Activated CD4-positive, alpha-beta memory T cell treated with anti-CD3 and anti-CD28 coated beads for 36 hours (primary cell): ENCODE measurements around the gene GPX8. TPM values are rescaled to one million over a fixed set of nuclear protein-coding genes. Genes with fewer than 3 reads are reported as not detected.

ENCODE experiments used
- CTCF ChIA-PET: fragments of 350-600 bp; sonication (Branson Sonifier 250); formaldehyde crosslinking; loops from one replicate; lab custom pipeline; 2021; ENCODE audit warnings: antibody characterized with exemption, inconsistent platforms; lab: Charles Lee
- POLR2A ChIA-PET: fragments of 350-600 bp; sonication (Branson Sonifier 250); formaldehyde crosslinking; loops from one replicate; lab custom pipeline; 2021; ENCODE audit warnings: antibody characterized with exemption; lab: Charles Lee
- DNase-seq: peaks from one replicate; pipeline ENCODE4 v3.0.0-alpha.2; 2020
- H3K27ac Mint-ChIP-seq: one replicate; pipeline ENCODE4 v1.8.0; 2021; ENCODE audit warnings: mixed read lengths
- H3K27me3 Mint-ChIP-seq: one replicate; pipeline ENCODE4 v1.8.0; 2021; ENCODE audit warnings: mixed read lengths
- H3K36me3 Mint-ChIP-seq: one replicate; pipeline ENCODE4 v1.8.0; 2021; ENCODE audit warnings: mixed read lengths
- H3K4me1 Mint-ChIP-seq: one replicate; pipeline ENCODE4 v1.8.0; 2021; ENCODE audit warnings: low read depth, mixed read lengths
- H3K4me3 Mint-ChIP-seq: one replicate; pipeline ENCODE4 v1.8.0; 2021; ENCODE audit warnings: mild to moderate bottlenecking, mixed read lengths
- H3K9me3 Mint-ChIP-seq: one replicate; pipeline ENCODE4 v1.8.0; 2021; ENCODE audit warnings: mixed read lengths
- intact Hi-C: fragments of 100-400 bp; cut with micrococcal nuclease; formaldehyde crosslinking; loops from one replicate; pipeline ENCODE4 v1.15.1; 2023
- total RNA-seq, 2 experiments: library from RNA; stranded (reverse); gene quantifications; one replicate each; pipeline ENCODE4 v1.2.3, GENCODE V29; 2021

Gene GPX8
- total RNA-seq, 2 experiments from 2014 or later = not detected

GRCh38 chr5:55173687-55174230 is 13.8 kb downstream of the GPX8 start:
- intact Hi-C loops = loop anchor here (1.0 to 10.0 kb wide), 5 partner anchors 60 to 1664 kb away; partner anchors contain the start of genes CCNO, DHX29 and MTREX
- Mint-ChIP-seq H3K27me3 (peaks cover 58% of the 10 kb centered on the region), H3K27ac (no peak overlapping the region), H3K4me1 (peaks cover 42% of the 10 kb centered on the region), H3K4me3 (peak overlapping the region; percentile 74), H3K9me3 (no peaks in the 10 kb centered on the region), H3K36me3 (no peaks in the 10 kb centered on the region)
- CTCF ChIA-PET = interaction anchor here (1.0 to 3.2 kb wide), 2 partner anchors 58 to 134 kb away, joined by 3 to 22 read pairs; partner anchors contain the start of genes CCNO, DHX29 and MTREX
- DNase-seq = no peak
- POLR2A ChIA-PET = interaction anchor here (1.2 kb wide), 1 partner anchor 133 kb away, joined by 6 read pairs; the partner anchor contains the start of genes DHX29 and MTREX

- POLR2A ChIA-PET = no interaction called here
- intact Hi-C loops = loop anchor here (10.0 kb wide), 1 partner anchor 749 kb away; no protein-coding TSS in a partner anchor
Observed at GRCh38 chr5:55175781-55176175, 15.8 kb downstream of the GPX8 start.

GRCh38 chr5:55176176-55176818 is 16.3 kb downstream of the GPX8 start:
- Mint-ChIP-seq H3K27me3 (peaks cover 66% of the 10 kb centered on the region), H3K4me3 (peak overlapping the region; percentile 50), H3K27ac (no peak overlapping the region), H3K9me3 (no peaks in the 10 kb centered on the region), H3K36me3 (no peaks in the 10 kb centered on the region), H3K4me1 (peaks cover 38% of the 10 kb centered on the region)
- ChIA-PET CTCF (interaction anchor here (0.8 to 2.0 kb wide), 5 partner anchors 9 to 516 kb away, joined by 3 to 4 read pairs (median 3); no protein-coding TSS in a partner anchor), POLR2A (interaction anchor here (1.0 kb wide), 1 partner anchor 15 kb away, joined by 3 read pairs; no protein-coding TSS in a partner anchor)
- intact Hi-C loops = loop anchor here (10.0 kb wide), 1 partner anchor 749 kb away; no protein-coding TSS in a partner anchor
- DNase-seq = peak; percentile 46

More at GRCh38 chr5:55175781-55176175, 15.8 kb downstream of the GPX8 start:
- no peak overlapping the region for H3K27ac Mint-ChIP-seq
- H3K36me3 Mint-ChIP-seq = no peaks in the 10 kb centered on the region
- H3K4me3 Mint-ChIP-seq = peak overlapping the region; percentile 50
- peaks cover 38% of the 10 kb centered on the region for H3K4me1 Mint-ChIP-seq
- peaks cover 63% of the 10 kb centered on the region for H3K27me3 Mint-ChIP-seq
- no peak for DNase-seq
- CTCF ChIA-PET = interaction anchor here (0.8 to 2.0 kb wide), 4 partner anchors 10 to 516 kb away, joined by 3 to 4 read pairs (median 3); no protein-coding TSS in a partner anchor
- no peaks in the 10 kb centered on the region for H3K9me3 Mint-ChIP-seq

GRCh38 chr5:55177078-55177477 is 17.1 kb downstream of the GPX8 start:
- intact Hi-C loops = loop anchor here (10.0 kb wide), 1 partner anchor 748 kb away; no protein-coding TSS in a partner anchor
- no peak for DNase-seq
- POLR2A ChIA-PET = interaction anchor here (1.0 kb wide), 1 partner anchor 14 kb away, joined by 3 read pairs; no protein-coding TSS in a partner anchor
- Mint-ChIP-seq H3K27me3 (peaks cover 71% of the 10 kb centered on the region), H3K27ac (no peak overlapping the region), H3K36me3 (no peaks in the 10 kb centered on the region), H3K9me3 (no peaks in the 10 kb centered on the region), H3K4me3 (no peak overlapping the region), H3K4me1 (peaks cover 37% of the 10 kb centered on the region)
- CTCF ChIA-PET = interaction anchor here (0.9 to 1.8 kb wide), 4 partner anchors 12 to 271 kb away, joined by 3 to 4 read pairs (median 4); no protein-coding TSS in a partner anchor

- Mint-ChIP-seq H3K4me3 (no peak overlapping the region), H3K4me1 (peaks cover 18% of the 10 kb centered on the region), H3K9me3 (no peaks in the 10 kb centered on the region), H3K36me3 (no peaks in the 10 kb centered on the region), H3K27ac (no peak overlapping the region), H3K27me3 (peaks cover 58% of the 10 kb centered on the region)
- intact Hi-C loops = no loop called here
- POLR2A ChIA-PET = no interaction called here
- CTCF ChIA-PET = no interaction called here
- no peak for DNase-seq
Observed at GRCh38 chr5:55180016-55180415, 20.0 kb downstream of the GPX8 start.

GRCh38 chr5:55187370-55187769 is 27.4 kb downstream of the GPX8 start:
- no peak for DNase-seq
- ChIA-PET POLR2A (no interaction called here), CTCF (interaction anchor here (0.9 to 1.4 kb wide), 3 partner anchors 9 to 16 kb away, joined by 3 to 5 read pairs (median 3); no protein-coding TSS in a partner anchor)
- no peaks in the 10 kb centered on the region for H3K36me3 Mint-ChIP-seq
- no peaks in the 10 kb centered on the region for H3K4me1 Mint-ChIP-seq
- no peak overlapping the region for H3K27ac Mint-ChIP-seq
- intact Hi-C loops = no loop called here
- H3K27me3 Mint-ChIP-seq = peaks cover 38% of the 10 kb centered on the region
- H3K9me3 Mint-ChIP-seq = no peaks in the 10 kb centered on the region
- no peak overlapping the region for H3K4me3 Mint-ChIP-seq

- DNase-seq = no peak
- ChIA-PET CTCF (interaction anchor here (0.6 to 1.4 kb wide), 3 partner anchors 11 to 446 kb away, joined by 3 to 5 read pairs (median 3); no protein-coding TSS in a partner anchor), POLR2A (no interaction called here)
- intact Hi-C loops = no loop called here
- Mint-ChIP-seq H3K4me3 (no peak overlapping the region), H3K27me3 (peaks cover 43% of the 10 kb centered on the region), H3K36me3 (no peaks in the 10 kb centered on the region), H3K27ac (no peak overlapping the region), H3K9me3 (no peaks in the 10 kb centered on the region), H3K4me1 (no peaks in the 10 kb centered on the region)
Observed at GRCh38 chr5:55188656-55189540, 28.9 kb downstream of the GPX8 start.

- Mint-ChIP-seq H3K36me3 (no peaks in the 10 kb centered on the region), H3K4me1 (no peaks in the 10 kb centered on the region), H3K27me3 (peaks cover 40% of the 10 kb centered on the region), H3K9me3 (no peaks in the 10 kb centered on the region), H3K27ac (no peak overlapping the region), H3K4me3 (no peak overlapping the region)
- CTCF ChIA-PET = interaction anchor here (1.0 kb wide), 1 partner anchor 19 kb away, joined by 3 read pairs; no protein-coding TSS in a partner anchor
- POLR2A ChIA-PET = interaction anchor here (1.2 kb wide), 1 partner anchor 15 kb away, joined by 3 read pairs; no protein-coding TSS in a partner anchor
- no peak for DNase-seq
- intact Hi-C loops = no loop called here
Observed at GRCh38 chr5:55191165-55191564, 31.2 kb downstream of the GPX8 start.

- no peak overlapping the region for H3K4me3 Mint-ChIP-seq
Observed at GRCh38 chr5:55205001-55205400, 45.0 kb downstream of the GPX8 start.

GRCh38 chr5:55211184-55211874 is 51.4 kb downstream of the GPX8 start:
- CTCF ChIA-PET = no interaction called here
- intact Hi-C loops = no loop called here
- Mint-ChIP-seq H3K27ac (no peak overlapping the region), H3K4me1 (no peaks in the 10 kb centered on the region), H3K36me3 (no peaks in the 10 kb centered on the region), H3K27me3 (peaks cover 9% of the 10 kb centered on the region), H3K9me3 (no peaks in the 10 kb centered on the region), H3K4me3 (no peak overlapping the region)
- POLR2A ChIA-PET = no interaction called here
- no peak for DNase-seq

More at GRCh38 chr5:55205001-55205400, 45.0 kb downstream of the GPX8 start:
- no peaks in the 10 kb centered on the region for H3K9me3 Mint-ChIP-seq
- peaks cover 2% of the 10 kb centered on the region for H3K36me3 Mint-ChIP-seq
- H3K27me3 Mint-ChIP-seq = peaks cover 26% of the 10 kb centered on the region
- intact Hi-C loops = no loop called here
- H3K27ac Mint-ChIP-seq = no peak overlapping the region
- POLR2A ChIA-PET = no interaction called here
- CTCF ChIA-PET = no interaction called here
- DNase-seq = no peak
- no peaks in the 10 kb centered on the region for H3K4me1 Mint-ChIP-seq
